Astrocyte (in vitro differentiated cells and primary cell): ENCODE results near the gene MAP6. TPM values are rescaled to one million over a fixed set of nuclear protein-coding genes. Genes with fewer than 3 reads are reported as not detected.
A peak's percentile ranks its signal among the peaks of the same experiment; 100 is the strongest.

Source experiments
- DNase-seq: peaks from one replicate; pipeline ENCODE4 v3.0.0-alpha.2; 2010; ENCODE audit warnings: low read depth
- FAIRE-seq: peaks from 2 replicates; lab custom pipeline; 2011; peaks lifted over from hg19 to GRCh38; lab: Jason Lieb, UNC
- H2AFZ ChIP-seq: 2 replicates; pipeline ENCODE4 v1.6.0; 2012; ENCODE audit warnings: low read depth, low read length, inconsistent platforms
- H3K27ac ChIP-seq: 2 replicates; pipeline ENCODE4 v1.5.1; 2011; ENCODE audit warnings: low read depth, low read length, inconsistent platforms
- H3K27me3 ChIP-seq: 2 replicates; pipeline ENCODE4 v1.6.0; 2011; ENCODE audit warnings: low read length, inconsistent platforms; ENCODE audit not compliant: insufficient read depth
- H3K36me3 ChIP-seq: 2 replicates; pipeline ENCODE4 v1.5.1; 2011; ENCODE audit warnings: low read length, inconsistent platforms; ENCODE audit not compliant: insufficient read depth
- H3K4me1 ChIP-seq: 2 replicates; pipeline ENCODE4 v1.5.1; 2011; ENCODE audit warnings: low read length, inconsistent platforms; ENCODE audit not compliant: insufficient read depth
- H3K4me2 ChIP-seq: 2 replicates; pipeline ENCODE4 v1.6.0; 2012; ENCODE audit warnings: low read length, inconsistent platforms
- H3K4me3 ChIP-seq: 2 replicates; pipeline ENCODE4 v1.5.1; 2011; ENCODE audit warnings: low read depth, mild to moderate bottlenecking, low read length, inconsistent platforms; ENCODE audit not compliant: insufficient read depth
- H3K79me2 ChIP-seq: 2 replicates; pipeline ENCODE4 v1.6.0; 2012; ENCODE audit warnings: mild to moderate bottlenecking, low read length, inconsistent platforms; ENCODE audit not compliant: insufficient read depth
- H3K9ac ChIP-seq: 2 replicates; pipeline ENCODE4 v1.6.0; 2012; ENCODE audit warnings: mild to moderate bottlenecking, low read length, inconsistent platforms
- H3K9me3 ChIP-seq: 2 replicates; pipeline ENCODE4 v1.5.1; 2012; ENCODE audit warnings: low read depth, mild to moderate bottlenecking, low read length, inconsistent platforms; ENCODE audit not compliant: insufficient read depth
- H4K20me1 ChIP-seq: 2 replicates; pipeline ENCODE4 v1.6.0; 2012; ENCODE audit warnings: low read length, inconsistent platforms; ENCODE audit not compliant: insufficient read depth
- H3K27ac Mint-ChIP-seq: one replicate; pipeline ENCODE4 v1.8.0; 2021; ENCODE audit warnings: mild to moderate bottlenecking, mixed read lengths; ENCODE audit not compliant: unreplicated experiment
- H3K27me3 Mint-ChIP-seq: one replicate; pipeline ENCODE4 v1.8.0; 2021; ENCODE audit warnings: low read depth, mixed read lengths; ENCODE audit not compliant: unreplicated experiment
- H3K36me3 Mint-ChIP-seq: one replicate; pipeline ENCODE4 v1.8.0; 2021; ENCODE audit warnings: low read depth, mixed read lengths; ENCODE audit not compliant: unreplicated experiment
- H3K4me1 Mint-ChIP-seq: one replicate; pipeline ENCODE4 v1.8.0; 2021; ENCODE audit warnings: low read depth, mixed read lengths; ENCODE audit not compliant: unreplicated experiment
- H3K4me3 Mint-ChIP-seq: one replicate; pipeline ENCODE4 v1.8.0; 2021; ENCODE audit warnings: mild to moderate bottlenecking, moderate library complexity, mixed read lengths; ENCODE audit not compliant: unreplicated experiment
- H3K9me3 Mint-ChIP-seq: one replicate; pipeline ENCODE4 v1.8.0; 2021; ENCODE audit warnings: mild to moderate bottlenecking, mixed read lengths; ENCODE audit not compliant: unreplicated experiment
- EZH2 ChIP-seq: IDR thresholded peaks from 2 replicates; pipeline ENCODE4 v1.6.1; 2012; ENCODE audit warnings: mild to moderate bottlenecking, low read length, inconsistent platforms; ENCODE audit not compliant: insufficient read depth
- total RNA-seq: library from RNA; stranded (reverse); gene quantifications from 2 replicates; pipeline ENCODE4 v1.2.1, GENCODE V29; 2021
- TF ChIP-seq, protein P1 (sequence below): IDR thresholded peaks from 2 replicates; pipeline ENCODE4 v1.5.1; 2011; ENCODE audit warnings: low read depth, mild to moderate bottlenecking, inconsistent platforms, low read length, moderate library complexity; ENCODE audit not compliant: insufficient read depth

MAP6 gene
- total RNA-seq, 1 donor from 2014 or later = 3.9 TPM

DNA sequence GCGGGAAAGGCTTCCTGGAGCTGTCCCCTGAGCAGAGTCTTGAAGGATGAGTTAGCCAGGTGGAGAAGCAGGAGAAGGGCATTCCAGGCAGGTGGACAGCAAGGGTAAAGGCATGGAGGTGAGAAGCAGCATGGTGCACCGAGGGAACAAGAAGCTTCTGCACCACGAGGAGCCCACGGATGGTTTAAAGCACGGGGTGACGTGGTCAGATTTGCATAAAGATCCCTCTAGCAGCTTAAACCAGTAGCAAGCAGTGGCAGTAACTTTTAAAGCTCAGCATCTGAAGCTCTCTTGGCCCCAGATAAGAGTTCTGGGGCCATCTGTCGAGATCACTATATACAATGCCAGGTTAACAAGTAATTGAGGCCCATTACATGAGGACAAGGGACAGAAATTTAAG, 69.9 kb downstream of the MAP6 start:
- no peaks in the 10 kb centered on the region for H4K20me1 ChIP-seq
- H3K36me3 Mint-ChIP-seq = peaks cover 2% of the 10 kb centered on the region
- peaks cover 52% of the 10 kb centered on the region for H3K27me3 Mint-ChIP-seq
- no peaks in the 10 kb centered on the region for H3K36me3 ChIP-seq
- H3K4me1 ChIP-seq = peaks cover 15% of the 10 kb centered on the region
- peaks cover 2% of the 10 kb centered on the region for H3K27me3 ChIP-seq
- TF ChIP-seq, protein P1, sequence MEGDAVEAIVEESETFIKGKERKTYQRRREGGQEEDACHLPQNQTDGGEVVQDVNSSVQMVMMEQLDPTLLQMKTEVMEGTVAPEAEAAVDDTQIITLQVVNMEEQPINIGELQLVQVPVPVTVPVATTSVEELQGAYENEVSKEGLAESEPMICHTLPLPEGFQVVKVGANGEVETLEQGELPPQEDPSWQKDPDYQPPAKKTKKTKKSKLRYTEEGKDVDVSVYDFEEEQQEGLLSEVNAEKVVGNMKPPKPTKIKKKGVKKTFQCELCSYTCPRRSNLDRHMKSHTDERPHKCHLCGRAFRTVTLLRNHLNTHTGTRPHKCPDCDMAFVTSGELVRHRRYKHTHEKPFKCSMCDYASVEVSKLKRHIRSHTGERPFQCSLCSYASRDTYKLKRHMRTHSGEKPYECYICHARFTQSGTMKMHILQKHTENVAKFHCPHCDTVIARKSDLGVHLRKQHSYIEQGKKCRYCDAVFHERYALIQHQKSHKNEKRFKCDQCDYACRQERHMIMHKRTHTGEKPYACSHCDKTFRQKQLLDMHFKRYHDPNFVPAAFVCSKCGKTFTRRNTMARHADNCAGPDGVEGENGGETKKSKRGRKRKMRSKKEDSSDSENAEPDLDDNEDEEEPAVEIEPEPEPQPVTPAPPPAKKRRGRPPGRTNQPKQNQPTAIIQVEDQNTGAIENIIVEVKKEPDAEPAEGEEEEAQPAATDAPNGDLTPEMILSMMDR = no peak
- no peak for TF ChIP-seq EZH2
- no peak overlapping the region for H2AFZ ChIP-seq
- H3K27ac Mint-ChIP-seq = no peak overlapping the region
- H3K4me3 Mint-ChIP-seq = no peak overlapping the region
- H3K4me2 ChIP-seq = no peak overlapping the region
- no peaks in the 10 kb centered on the region for H3K79me2 ChIP-seq
- H3K9me3 ChIP-seq = no peaks in the 10 kb centered on the region
- H3K9ac ChIP-seq = no peak overlapping the region
- FAIRE-seq (no peak), DNase-seq (no peak)
- H3K9me3 Mint-ChIP-seq = no peaks in the 10 kb centered on the region
- no peak overlapping the region for H3K27ac ChIP-seq
- H3K4me1 Mint-ChIP-seq = peaks cover 15% of the 10 kb centered on the region
- H3K4me3 ChIP-seq = no peak overlapping the region

DNA sequence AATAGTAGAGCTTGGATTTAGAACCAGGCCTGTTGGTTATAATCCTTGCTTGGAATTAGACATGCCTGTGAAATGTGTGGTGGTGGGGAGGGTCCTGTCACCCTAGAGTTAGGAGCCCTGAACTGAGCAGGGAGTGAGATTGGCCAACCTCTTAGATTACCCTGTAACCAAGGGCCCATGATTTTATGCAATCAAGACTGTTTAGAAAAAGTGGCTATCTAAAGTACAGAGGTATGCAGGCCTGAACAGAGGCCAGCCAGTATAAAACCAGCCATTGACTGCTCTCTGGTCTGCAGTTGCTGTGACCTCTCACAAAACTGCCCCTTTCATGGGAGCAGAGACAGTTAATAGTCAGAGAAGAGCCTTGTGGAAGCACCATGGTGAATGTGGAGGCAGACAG, 70.6 kb downstream of the MAP6 start:
- H3K4me3 Mint-ChIP-seq = no peak overlapping the region
- H3K4me1 Mint-ChIP-seq = peaks cover 8% of the 10 kb centered on the region
- TF ChIP-seq, protein P1 = no peak
- TF ChIP-seq EZH2 = no peak
- H3K27ac Mint-ChIP-seq = no peak overlapping the region
- Histone ChIP-seq H3K79me2 (no peaks in the 10 kb centered on the region), H3K4me2 (no peak overlapping the region), H3K36me3 (no peaks in the 10 kb centered on the region), H2AFZ (no peak overlapping the region), H3K4me3 (no peak overlapping the region), H3K9ac (no peak overlapping the region), H3K4me1 (peaks cover 8% of the 10 kb centered on the region), H3K27ac (no peak overlapping the region), H3K27me3 (peaks cover 2% of the 10 kb centered on the region), H4K20me1 (no peaks in the 10 kb centered on the region), H3K9me3 (no peaks in the 10 kb centered on the region)
- no peak for DNase-seq
- peaks cover 52% of the 10 kb centered on the region for H3K27me3 Mint-ChIP-seq
- FAIRE-seq = no peak
- H3K9me3 Mint-ChIP-seq = no peaks in the 10 kb centered on the region
- H3K36me3 Mint-ChIP-seq = peaks cover 2% of the 10 kb centered on the region

DNA sequence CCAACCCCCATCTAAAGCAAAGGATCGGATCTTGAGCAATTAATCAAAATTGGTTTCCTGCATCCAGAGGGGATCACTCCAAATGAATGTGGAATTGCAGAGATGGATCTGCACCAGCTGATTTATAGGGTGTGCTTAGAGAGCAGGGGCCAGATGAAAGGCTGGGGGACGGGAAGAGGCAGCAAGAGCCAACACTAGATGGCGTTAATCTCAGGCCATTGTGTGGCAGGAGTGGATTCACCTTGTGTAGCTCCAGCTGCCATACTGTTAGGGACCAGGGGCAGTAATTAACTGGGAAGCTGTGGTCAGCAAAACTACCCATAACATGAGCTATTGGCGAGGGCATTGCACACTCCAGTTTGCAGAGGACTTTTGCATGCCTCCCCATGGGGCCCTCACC, 71.2 kb downstream of the MAP6 start:
- Histone ChIP-seq H3K79me2 (no peaks in the 10 kb centered on the region), H2AFZ (no peak overlapping the region), H3K9ac (no peak overlapping the region), H4K20me1 (no peaks in the 10 kb centered on the region), H3K36me3 (no peaks in the 10 kb centered on the region), H3K4me2 (no peak overlapping the region), H3K27me3 (peaks cover 2% of the 10 kb centered on the region), H3K27ac (no peak overlapping the region), H3K4me3 (no peak overlapping the region), H3K4me1 (peaks cover 2% of the 10 kb centered on the region), H3K9me3 (no peaks in the 10 kb centered on the region)
- H3K27ac Mint-ChIP-seq = no peak overlapping the region
- FAIRE-seq = no peak
- no peak overlapping the region for H3K4me3 Mint-ChIP-seq
- peaks cover 2% of the 10 kb centered on the region for H3K4me1 Mint-ChIP-seq
- peaks cover 2% of the 10 kb centered on the region for H3K36me3 Mint-ChIP-seq
- DNase-seq = no peak
- H3K9me3 Mint-ChIP-seq = no peaks in the 10 kb centered on the region
- TF ChIP-seq, protein P1 = peak; percentile 53
- TF ChIP-seq EZH2 = no peak
- peaks cover 57% of the 10 kb centered on the region for H3K27me3 Mint-ChIP-seq
